Measurements from ENCODE around the gene PPM1M.

Gene PPM1M

DNA sequence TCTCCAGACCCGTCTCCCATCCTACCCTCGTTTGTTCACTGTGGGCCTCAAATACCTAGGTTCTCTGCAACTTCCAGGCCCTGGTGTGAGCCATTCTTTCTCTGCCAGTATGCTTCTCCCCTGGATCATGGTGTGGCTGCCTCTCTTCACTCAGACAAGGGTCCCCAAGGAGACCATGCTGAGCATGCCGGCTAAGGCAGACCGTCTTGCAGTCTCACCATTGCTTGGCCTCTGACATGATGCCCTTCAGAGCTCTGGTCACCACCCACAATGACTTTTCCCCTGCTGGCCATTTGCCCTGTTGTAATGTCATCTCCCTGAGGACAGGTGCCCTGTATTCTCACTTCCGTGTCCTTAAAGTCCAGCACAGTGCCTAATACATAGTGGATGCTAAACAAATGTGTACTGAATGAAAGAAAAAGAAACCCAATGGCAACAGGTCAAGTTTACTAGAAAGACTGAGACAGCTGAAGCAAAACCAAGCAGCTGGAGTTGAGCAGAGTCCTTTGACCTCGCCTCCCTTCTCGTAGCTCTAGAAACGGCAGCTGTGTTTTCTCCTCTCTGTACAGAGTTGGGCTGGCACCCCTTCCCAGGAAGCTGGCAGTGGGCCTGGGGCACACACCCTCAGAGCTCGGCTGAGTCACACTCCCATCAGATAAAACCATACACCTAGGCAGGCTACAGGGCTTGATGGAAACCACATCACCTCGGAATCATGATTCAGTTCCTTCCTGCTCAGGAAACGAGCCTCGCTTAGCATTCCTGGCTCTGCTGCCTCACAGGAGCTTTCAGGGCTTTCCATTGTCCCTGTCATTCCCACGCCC, 28.8 kb upstream of the PPM1M start:
- no peak for DNase-seq

DNA sequence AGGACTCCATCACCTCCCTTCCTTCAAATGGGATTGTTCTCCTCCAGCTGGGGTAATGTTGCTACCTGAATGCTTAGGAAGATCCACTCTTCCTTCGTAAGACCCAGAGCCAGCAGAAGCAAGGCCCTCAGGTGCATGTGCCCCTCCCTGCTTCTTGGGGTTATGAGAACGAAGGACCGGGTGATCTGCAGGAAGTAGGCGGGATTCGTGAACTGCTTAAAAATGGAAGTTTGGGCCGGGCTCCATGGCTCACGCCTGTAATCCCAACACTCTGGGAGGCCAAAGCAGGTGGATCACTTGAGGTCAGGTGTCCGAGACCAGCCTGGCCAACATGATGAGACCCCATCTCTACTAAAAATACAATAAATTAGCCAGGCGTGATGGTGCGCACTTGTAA, 28.2 kb upstream of the PPM1M start:
- no peak for DNase-seq

DNA sequence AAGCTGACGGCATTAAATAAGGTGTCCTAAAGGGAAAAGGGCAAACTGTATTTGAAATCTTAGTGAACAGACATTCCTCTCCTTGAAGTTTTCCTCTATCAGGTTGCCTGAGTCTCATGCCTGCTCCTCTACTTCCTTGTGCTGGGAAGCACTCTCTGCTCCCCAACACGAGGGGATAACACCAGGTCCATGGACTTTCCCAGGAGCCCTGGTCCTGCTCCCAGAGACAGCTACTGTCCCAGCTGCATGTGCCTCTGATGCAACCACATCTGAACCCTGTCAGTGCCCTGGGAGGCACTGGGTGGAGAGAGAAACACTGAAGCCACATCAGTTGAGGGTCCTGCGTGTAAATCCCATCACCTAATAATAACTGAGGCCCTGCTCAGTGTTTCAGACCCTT, 27.5 kb upstream of the PPM1M start:
- DNase-seq = no peak

DNA sequence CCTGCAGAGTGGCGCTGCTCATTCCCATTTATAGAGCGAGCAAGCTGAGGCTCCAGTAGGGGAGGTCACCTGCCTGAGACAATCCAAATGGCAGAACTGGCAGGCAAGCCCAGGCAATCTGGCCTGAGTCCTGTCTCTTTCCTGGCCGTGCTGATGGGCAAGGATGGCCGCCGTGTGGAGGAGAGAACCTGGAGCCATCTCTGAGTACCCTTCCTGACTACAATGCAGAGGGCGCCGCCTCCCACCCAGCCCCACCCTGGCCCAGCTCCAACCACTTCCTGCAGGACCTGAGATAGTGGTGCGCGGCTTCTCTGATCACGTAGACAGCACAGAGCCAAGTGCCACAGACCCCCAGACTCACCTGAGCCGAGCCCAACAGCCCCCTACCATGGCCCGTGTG, 27.1 kb upstream of the PPM1M start:
- DNase-seq = no peak

DNA sequence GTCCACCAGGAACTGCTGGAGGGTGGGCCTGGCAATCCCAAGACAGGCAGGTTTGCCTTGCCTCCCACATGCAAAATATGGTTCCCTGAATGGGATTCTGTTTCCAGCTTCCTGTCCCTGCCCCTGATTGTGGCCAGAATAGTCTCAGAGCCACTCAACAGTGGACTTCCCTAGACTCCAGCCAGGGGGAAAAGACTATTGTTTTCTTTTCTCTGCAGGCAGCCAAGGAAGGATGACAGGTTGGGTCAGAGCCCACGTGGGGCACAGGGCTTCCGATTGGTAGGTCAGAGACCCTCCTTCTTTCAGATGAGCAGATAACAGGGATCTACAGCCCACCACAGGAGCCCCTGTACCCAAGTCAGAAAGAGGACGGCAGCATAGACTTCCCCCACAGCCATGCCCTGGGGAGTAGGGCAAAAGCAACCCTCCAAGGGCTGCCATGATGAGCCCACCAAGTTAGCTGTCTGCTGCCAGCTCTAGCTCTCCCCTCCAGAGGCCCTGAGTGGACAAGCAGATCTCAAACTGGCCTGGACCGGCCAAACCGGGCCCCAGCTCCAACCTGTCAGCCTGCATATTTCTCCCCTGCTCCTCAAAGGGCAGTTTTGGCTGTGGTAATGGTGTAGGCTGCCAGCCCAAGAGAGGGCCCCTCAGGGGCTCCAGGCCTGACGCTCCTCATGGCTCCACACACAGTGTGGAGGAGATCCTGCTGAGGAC, 26.5 kb upstream of the PPM1M start:
- no peak for DNase-seq

DNA sequence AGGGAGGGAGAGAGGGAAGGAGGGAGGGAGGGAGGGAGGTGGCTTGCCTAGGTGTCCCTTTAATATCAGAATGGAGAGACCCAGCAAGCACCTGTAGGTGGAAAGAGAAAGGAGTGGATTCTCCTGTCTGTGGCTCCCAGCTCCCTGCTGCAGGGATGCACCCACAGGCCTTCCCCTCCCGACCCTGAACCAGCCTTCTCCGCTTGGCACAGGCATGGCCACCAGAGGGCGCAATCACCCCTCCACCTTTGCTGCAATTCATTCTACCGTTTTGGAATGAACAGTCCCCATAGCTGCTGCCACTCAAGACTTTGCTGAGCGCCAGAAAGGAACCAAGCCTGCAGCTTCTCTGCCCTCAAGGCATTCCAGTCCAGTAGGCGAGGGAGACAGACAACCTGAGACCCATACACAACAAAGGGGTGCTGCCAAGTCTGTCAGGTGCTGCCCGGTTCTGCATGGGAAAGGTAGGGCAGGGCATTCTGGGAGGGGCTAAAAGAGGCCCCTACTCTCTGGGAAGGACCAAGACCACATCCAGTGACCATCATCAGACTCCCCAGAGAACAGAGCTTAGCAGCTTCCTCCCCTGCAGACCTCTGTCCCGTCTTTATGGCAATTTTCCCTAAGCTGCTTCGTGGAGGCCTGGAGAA, 25.1 kb upstream of the PPM1M start:
- DNase-seq = peak; percentile 62

DNA sequence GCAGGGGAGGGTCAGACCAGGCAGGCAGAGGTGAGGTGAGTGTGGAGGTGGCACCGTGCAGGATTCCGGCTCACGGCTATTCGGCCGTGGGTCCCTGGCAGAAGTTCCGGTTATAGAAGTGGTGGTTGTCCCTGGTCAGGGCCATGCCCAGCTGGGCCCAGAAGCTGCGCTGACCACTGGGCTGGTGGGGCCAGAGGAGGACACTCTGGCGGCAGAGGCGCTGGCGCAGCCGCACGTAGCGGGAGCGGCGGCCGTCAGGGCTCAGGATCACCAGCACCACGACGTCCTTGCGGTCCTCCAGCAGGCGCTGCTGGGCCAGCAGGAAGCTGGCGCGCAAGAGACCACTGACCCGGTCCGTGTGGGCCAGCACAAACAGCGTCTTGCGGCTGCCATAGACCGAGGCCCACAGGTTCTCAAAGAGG, 24.4 kb upstream of the PPM1M start:
- no peak for DNase-seq

DNA sequence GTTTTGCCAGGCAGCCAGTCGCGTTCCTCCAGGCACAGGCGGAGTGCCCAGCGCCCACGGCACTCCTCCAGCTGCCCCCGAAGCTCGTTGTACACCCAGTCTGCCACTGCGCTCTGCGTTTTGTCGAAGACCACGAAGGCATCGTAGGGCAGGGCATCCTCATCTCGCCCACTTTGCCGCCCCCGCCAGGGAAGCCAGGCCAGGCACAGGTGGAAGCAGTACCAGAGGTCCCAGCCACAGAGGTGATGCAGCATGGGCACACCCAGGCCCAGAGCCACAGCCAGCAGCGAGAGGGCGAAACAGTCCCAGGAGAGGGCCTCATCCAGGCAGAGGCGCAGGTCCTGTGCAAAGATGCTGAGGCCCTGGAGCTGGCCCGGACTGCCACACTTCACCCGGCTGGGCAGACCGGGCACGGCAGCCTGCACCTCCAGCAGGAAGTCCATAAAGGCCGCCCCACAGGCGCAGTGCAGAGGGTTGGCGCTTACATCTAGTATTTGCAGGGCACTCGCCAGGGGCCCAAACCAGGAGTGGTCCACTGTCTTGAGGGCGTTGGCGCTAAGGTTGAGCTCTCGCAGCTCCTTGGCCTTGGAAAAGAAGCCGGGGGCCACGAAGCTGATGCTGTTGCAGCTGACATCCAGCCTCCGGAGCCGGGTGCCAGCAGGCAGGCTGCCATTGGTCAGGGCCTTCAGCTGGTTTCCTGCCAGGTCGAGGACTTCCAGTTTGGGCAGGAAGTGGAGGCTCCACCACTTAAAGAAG, 23.8 kb upstream of the PPM1M start:
- DNase-seq = no peak

DNA sequence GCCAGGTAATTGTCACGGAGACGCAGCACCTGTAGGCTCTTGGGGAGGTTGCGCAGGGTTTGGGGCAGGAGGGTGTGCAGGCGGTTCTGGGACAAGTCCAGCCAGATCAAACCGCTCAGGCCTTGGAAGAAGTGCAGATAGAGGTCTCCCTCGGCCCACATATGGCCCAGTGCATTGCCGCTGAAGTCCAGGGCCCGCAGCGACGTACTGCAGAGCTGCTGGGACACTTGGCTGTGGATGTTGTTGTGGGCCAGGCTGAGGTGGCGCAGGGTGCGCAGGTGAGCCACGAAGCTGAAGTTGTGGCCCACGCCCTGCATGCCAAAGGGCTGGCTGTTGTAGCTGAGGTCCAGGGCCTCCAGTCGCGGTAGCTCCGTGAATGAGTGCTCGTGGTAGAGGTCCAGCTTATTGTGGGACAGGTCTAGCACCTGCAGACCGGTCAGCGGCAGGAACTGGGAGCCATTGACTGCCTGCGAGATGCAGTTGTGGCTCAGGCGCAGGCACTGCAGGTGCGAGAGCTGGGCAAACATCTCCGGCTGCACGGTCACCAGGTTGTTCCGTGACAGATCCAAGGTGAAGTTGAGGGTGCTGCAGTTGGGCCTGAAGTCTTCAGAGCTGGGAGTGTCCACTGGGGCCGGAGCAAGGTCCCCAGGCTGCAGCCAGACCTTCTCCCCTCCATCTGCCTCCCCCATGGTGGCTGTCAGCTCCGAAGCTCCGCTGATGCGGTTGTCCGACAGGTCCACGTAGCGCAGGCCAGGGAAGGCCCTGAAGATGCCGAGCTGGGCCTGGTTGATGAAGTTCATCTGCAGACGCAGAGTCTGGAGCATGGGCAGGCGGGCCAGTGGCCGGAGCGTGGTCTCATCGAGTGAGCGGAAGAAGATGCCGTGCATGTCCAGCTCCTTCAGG, 23.0 kb upstream of the PPM1M start:
- no peak for DNase-seq

DNA sequence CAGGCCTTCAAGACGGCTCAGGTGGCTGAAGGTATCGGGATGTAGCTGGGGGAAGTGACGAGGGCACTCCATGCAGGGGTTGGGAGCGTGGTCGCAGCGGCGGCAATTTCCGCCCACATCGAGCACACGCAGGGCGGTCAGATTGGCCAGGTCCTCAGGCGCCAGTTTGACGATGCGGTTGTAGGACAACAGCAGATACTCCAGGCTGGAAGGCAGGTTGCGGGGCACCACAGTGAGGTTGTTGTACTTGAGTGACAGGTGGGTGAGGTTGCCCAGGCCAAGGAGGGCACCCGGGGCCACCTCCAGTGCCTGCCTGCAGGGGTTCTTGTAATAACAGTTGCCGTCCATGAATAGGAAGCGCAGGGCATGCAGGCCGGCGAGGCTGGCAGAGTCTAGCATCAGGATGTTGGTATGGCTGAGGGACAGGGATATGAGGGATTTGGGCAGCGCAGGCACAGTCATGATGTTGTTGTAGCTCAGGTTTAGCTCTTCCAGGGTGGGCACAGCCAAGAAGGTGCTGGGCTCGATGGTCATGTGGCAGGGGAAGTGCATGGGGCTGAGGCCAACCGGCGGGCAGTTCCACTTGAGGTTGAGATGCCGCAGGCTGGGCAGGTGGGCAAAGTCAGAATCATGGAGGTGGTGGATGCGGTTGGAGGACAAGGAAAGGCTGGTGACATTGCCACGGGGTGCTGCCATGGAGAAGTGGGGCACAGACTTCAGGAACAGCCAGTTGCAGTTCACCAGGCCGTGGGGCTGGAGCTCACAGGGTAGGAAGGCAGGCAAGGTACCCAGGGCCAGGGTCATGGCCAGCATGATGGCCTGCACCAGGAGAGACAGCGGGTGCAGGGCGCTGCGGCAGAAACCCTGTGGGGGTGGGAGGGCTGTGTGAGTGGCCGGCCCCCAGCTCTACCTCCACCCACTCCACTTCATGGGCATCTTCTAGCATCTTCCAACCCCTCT, 21.8 kb upstream of the PPM1M start:
- DNase-seq = no peak

DNA sequence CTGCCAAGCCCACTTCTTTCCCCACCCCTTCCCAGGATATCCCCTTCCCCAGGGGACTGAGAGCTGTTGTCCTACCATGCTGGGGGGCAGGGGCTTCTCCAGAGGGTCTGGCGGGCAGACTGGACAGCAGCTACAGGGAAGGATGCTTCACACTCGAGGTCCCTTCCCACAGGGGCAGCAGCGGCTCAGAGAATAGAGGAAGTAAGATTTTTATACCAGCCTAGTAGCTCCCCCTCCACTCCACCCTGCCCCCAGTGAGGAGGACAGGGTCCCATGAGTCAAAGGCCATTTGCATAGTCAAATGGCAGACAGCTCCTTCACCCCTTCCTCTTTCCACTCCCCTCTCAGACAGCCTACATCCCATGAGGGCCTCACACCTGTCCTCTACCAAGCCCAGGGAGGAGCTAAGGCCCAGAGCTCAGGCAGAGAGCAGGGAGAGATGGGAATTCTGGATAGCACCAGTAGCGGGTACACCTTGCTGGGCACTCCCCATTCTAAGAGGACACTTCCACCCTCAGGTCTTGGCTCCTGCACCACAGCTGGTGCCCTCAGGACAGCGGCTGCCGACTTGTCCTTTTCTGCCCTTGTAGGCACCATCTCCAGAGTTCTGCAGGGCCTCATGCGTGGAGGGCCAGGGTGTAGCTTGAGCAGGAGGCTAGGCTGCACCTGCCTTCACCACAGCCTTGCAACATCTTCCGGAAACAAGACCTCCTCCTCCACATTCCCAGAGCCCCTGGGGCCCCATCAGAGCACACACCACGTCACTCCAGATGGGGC, 19.9 kb upstream of the PPM1M start, which contains the start of gene TLR9:
Gene TLR9 (minus strand): TSS at position 194 of the 777 bp plus-strand sequence. CDS start 116 bp downstream, at position 78.
- DNase-seq = peak; percentile 50

DNA sequence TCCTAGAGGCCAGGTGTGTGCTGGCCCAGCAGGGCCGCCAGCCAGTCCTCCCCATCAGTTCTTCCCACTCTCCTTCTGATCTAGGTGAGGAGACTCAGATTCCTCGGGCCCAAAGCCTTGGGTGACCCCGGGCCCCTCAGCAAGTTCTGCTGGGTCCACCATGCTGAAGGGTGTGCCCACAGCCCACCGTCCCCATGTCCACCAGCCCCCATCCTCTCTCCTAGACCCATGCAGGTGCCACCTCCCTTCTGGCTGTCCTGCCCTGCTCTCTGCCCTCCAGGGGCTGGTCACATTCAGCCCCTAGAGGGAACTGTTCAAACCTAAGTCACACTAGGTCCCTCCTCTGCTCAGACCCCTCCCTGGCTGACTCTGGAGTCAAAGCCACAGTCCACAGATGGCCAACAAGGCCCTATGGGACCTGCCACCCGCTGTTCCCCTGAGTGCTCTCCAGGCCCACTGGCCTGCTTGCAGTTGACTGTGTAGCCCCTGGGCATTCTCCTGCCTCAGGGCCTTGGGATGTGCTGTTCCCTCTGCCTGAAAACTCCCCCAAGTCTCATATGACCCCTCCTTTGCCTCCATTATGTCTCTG, 19.2 kb upstream of the PPM1M start:
- no peak for DNase-seq

DNA sequence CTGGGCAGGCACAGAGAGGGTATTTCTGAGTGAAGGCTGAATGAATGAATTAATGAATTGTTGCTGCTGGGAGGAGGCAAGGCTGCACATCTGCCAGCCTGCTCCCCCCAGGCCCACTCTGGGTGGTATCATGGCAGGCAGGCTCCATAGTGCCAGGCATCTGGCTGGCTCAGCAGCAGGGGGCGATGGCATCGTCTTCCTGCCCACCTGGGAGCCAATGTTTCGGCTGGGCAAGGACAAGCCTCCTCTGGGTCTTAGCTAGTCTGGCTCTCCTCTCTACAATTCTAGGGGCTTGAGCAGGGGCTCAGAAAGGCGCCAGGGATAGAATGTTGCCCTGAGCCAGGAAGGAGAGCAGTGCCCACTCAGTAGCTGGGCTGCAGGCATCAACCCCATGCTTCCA, 18.4 kb upstream of the PPM1M start:
- no peak for DNase-seq

DNA sequence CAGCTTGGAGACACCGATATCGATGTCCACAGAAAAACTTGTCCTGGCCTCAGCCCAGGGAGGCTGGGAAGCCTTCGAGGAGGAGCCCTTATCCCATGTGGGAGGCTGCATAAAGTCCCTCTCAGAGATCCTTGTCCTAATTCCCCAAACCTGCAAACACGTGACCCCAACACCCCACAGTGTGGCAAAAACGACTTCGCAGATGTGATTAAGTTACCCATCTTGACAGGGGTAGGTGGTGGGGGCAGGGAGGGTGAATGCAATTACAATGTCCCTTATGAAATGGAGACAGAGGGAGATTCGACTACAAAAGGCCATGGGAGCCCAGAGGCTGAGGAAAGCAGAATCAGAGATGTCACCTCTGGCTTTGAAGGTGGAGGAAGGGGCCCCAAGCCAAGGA, 17.8 kb upstream of the PPM1M start:
- no peak for DNase-seq

DNA sequence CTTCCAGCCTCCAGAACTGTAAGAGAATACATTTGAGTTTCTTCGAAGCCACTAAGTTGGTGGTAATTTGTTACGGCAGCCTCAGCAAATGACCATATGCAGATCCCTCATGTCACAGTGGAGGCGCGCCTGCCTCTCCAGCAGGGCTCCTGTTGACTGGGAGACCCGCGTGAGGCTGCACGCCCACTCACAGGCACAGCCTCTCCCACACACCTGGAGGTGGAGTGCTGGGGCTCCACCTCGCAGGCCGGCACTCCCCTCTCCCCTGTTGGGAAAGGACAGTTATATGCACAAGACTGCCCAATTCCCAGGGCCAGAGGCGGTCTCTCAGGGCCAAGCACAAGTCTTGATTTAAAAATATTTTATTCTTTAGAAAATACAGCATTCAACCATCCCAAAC, 17.3 kb upstream of the PPM1M start:
- no peak for DNase-seq

DNA sequence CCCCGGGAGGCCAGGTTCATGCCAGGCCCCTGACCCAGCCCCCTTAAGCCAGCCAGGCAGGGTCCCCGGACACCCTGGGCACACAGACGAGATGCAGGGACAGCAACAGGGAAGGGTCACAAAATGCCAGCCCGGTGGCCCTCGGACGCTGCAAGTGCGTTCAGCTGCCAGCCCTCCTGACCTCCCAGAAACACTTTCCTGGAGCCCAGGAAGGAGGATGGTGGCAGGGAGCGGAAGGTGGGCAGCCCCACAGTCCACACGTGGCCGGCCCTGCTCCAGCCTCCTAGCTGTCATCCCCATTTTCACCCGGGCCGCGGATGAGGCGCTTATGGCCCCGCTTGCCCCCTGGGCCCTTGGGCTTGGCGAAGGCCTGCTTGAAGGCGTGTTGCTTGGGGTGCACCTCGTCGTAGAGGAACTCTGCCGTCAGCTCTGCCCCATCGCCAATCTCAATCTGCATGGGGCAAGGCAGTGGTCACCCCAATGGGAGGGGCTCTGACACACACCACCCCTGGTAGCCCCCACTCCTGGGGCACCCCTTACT, 16.7 kb upstream of the PPM1M start:
- no peak for DNase-seq

DNA sequence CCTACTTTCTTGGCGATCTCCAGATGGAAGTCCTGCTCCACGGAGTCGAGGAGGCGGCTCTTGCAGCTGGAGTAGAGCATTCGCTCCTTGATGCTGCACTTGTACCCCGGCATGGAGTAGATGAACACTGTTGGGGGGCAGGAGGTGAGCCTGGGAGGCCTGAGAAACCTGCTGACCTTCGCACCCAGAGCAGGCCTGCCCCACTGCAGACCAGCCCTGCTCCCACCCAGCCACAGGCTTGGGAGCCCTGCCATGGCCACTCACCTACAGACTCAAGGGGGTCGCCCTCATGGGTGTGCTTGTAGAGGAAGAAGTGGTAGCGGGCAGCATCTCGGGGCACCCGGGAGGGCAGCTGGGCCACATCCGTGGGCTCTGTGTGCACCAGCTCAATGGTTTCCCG, 15.9 kb upstream of the PPM1M start:
- no peak for DNase-seq

DNA sequence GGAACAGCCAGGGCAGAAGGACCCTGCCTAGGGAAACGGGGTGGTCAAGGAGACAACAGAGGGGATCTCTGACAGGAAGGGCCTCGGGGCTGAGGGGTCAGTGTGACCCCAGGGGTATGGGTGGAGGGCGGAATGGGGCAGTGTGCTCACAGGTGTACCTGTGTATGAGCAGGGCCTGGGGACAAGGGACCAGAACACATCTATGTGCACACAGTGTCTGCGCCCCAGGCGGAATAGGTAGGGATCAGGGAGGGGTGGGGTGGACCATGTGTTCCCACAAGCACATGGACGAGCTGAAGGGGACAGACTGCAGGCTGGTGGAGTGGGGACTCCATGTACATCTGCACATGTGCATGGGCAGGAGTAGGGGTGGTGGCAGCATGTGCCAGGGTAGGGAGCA, 15.1 kb upstream of the PPM1M start:
- no peak for DNase-seq

DNA sequence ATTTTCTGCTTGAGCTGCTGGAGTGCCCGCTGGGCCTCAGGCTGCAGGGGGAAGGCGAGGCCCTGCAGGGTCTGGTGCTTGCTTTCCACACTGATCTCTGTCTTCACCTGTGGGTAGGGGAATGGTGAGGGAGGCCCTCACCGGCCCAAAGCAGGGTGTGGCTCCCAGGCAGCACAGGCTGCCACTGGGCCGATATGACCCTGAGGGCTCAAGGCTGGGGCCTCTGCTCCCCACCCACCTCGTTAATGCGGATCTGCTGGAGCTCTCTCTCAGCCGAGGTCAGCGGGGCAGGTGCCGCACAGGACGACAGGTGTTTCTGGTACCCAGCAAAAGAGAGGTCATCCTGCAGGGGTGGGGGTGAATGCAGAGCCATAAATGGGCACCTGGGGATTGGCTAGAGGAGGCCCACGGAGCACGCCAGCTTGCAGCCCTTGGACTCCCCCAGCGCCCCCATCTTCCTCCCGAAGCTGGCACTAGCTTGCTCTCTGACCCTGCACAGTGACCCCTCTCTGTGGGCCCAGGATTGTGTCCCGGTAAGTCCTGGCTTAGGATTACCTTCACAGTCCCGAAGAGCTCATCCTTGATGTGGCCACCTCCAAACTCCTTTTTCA, 14.6 kb upstream of the PPM1M start:
- no peak for DNase-seq

All from NCI-H510A treated with DMSO at 0.1 percent for 48 hours (cell line).